Neural progenitor cell (in vitro differentiated cells): Measurements from ENCODE around the gene PORCN.

ENCODE experiments used
- EZH2phosphoT487 ChIP-seq: fragments of 200-600 bp; sonication (generic); IDR thresholded peaks from 2 replicates; pipeline ENCODE4 v1.6.1; 2017; ENCODE audit warnings: antibody characterized with exemption
- TF ChIP-seq, protein P1 (sequence below): fragments of 200-600 bp; sonication (generic); IDR thresholded peaks from 2 replicates; pipeline ENCODE4 v1.5.1; 2017; ENCODE audit warnings: antibody characterized with exemption, mild to moderate bottlenecking

DNA sequence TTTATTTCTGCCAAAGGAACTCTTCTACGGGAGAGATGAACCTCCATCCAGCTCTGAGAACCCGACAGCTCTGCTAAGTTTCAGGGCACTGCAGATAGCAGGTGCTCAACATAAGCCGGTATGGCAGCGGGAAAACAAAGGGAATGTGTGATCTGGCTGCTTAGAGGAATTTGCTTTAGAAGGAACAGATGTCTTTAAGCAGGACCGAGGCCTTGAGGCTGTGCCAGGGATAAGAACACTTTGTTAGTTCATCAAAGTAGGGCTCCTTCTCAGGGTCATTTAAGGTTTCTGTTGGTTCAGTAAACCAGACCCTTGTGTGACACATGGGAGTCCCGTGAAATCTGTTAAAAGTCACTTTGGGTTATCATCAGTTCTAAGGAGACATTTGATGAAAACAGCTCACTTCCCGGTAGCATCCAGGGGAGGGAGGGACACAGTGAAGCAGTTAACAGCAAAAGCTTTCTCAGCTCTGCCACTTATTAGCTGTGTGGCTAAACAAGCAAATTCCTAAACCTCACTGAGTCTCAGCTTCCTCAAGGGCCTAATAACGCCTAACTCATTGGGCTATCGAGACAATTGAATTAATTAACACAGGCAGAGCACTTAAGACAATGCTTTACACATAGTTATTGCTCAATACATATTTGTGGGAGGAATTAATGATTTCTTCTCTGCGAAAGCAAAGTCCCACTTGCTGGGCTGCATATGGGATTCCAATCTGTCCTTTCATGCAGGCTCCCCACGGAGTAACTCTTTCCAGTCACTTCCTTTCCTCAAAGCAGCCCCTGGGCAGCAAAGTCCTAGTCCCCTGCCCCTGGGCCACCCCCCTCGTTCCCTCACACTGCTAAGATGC, 35.7 kb upstream of the PORCN start:
- TF ChIP-seq, protein P1, sequence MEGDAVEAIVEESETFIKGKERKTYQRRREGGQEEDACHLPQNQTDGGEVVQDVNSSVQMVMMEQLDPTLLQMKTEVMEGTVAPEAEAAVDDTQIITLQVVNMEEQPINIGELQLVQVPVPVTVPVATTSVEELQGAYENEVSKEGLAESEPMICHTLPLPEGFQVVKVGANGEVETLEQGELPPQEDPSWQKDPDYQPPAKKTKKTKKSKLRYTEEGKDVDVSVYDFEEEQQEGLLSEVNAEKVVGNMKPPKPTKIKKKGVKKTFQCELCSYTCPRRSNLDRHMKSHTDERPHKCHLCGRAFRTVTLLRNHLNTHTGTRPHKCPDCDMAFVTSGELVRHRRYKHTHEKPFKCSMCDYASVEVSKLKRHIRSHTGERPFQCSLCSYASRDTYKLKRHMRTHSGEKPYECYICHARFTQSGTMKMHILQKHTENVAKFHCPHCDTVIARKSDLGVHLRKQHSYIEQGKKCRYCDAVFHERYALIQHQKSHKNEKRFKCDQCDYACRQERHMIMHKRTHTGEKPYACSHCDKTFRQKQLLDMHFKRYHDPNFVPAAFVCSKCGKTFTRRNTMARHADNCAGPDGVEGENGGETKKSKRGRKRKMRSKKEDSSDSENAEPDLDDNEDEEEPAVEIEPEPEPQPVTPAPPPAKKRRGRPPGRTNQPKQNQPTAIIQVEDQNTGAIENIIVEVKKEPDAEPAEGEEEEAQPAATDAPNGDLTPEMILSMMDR: no peak
- no peak for TF ChIP-seq EZH2phosphoT487
